ENCODE measurements around the gene CNN3. TPM values are rescaled to one million over a fixed set of nuclear protein-coding genes. Genes with fewer than 3 reads are reported as not detected.
A peak's percentile ranks its signal among the peaks of the same experiment; 100 is the strongest.

Gene CNN3
- total RNA-seq, 1 donor from 2014 or later, result 596 TPM

DNA sequence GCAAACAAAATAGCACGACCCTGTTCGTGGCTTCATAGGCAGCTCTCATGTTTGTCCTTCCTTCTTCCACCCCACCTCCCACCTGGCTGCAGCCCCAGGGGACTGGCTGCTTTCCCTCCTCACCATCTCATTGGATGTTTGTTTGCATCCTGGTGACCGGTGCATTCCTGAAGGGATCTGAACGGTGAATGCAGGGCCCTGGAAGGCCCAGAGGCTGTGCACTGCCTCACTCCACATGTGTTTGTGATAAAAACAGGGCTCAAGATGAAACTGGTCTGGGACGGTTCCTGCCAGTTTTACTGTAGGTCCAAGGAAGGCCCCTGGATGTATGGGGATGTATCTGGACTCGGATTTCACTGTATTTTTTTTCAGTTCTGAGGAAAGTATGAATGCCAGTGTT lies 42.8 kb downstream of the CNN3 start:
- DNase-seq (ENCODE audit: low spot score), result peak; percentile 15
- no peaks in the 10 kb centered on the region for H3K36me3 Mint-ChIP-seq (ENCODE audit: low read depth, unreplicated experiment)
- no peaks in the 10 kb centered on the region for H3K4me1 Mint-ChIP-seq (ENCODE audit: unreplicated experiment)
- no peaks in the 10 kb centered on the region for H3K9me3 Mint-ChIP-seq (ENCODE audit: unreplicated experiment)
- H3K27me3 Mint-ChIP-seq (ENCODE audit: unreplicated experiment), result peaks cover 7% of the 10 kb centered on the region
- TF ChIP-seq, protein P1, sequence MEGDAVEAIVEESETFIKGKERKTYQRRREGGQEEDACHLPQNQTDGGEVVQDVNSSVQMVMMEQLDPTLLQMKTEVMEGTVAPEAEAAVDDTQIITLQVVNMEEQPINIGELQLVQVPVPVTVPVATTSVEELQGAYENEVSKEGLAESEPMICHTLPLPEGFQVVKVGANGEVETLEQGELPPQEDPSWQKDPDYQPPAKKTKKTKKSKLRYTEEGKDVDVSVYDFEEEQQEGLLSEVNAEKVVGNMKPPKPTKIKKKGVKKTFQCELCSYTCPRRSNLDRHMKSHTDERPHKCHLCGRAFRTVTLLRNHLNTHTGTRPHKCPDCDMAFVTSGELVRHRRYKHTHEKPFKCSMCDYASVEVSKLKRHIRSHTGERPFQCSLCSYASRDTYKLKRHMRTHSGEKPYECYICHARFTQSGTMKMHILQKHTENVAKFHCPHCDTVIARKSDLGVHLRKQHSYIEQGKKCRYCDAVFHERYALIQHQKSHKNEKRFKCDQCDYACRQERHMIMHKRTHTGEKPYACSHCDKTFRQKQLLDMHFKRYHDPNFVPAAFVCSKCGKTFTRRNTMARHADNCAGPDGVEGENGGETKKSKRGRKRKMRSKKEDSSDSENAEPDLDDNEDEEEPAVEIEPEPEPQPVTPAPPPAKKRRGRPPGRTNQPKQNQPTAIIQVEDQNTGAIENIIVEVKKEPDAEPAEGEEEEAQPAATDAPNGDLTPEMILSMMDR (IDR thresholded peaks at IDR 0.05; ENCODE audit: unreplicated experiment), result no peak
- no peak overlapping the region for H3K4me3 Mint-ChIP-seq (ENCODE audit: unreplicated experiment)
- no peak overlapping the region for H3K27ac Mint-ChIP-seq (ENCODE audit: unreplicated experiment)

DNA sequence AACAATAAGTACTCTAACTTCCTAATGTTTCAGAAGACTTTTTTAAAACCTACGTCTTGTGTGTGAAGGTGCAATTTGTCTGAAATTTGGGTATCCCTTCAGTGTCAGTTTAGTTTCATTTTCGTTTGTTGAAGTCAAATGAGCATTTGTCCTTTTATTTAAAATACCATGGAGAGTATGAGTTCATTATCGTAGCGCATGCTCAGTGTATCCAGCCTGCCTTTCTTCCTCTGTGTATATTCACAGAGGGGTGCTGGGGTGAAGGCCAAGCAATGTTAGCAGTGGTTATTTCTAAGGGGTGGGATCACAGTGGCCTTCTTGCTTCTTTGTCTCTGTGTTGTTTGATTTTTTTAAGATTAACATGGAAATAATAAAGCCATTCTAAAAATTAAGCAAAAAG lies 43.2 kb downstream of the CNN3 start:
- Mint-ChIP-seq H3K27ac (ENCODE audit: unreplicated experiment) (no peak overlapping the region), H3K4me1 (ENCODE audit: unreplicated experiment) (no peaks in the 10 kb centered on the region), H3K9me3 (ENCODE audit: unreplicated experiment) (no peaks in the 10 kb centered on the region), H3K4me3 (ENCODE audit: unreplicated experiment) (no peak overlapping the region), H3K36me3 (ENCODE audit: low read depth, unreplicated experiment) (no peaks in the 10 kb centered on the region), H3K27me3 (ENCODE audit: unreplicated experiment) (peaks cover 7% of the 10 kb centered on the region)
- DNase-seq (ENCODE audit: low spot score), result no peak
- TF ChIP-seq, protein P1 (IDR thresholded peaks at IDR 0.05; ENCODE audit: unreplicated experiment), result no peak

DNA sequence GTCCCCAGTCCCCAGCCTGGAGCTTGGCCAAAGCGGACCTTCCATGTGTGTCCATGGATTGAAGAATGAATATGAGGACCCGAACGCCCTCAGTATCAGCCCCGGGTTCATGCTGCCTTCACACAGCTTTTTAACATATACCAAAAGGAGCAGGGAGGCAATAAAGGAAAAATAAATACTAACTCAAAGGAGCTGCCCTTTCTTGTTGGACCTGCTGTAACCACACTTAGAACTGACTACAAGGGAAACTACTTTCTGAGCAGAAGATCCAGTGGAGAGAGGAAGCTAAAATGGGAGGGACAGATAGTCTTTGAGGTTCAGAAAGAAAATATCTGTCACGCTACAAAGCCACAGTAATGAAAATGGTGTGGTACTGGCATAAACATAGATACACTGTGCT lies 48.6 kb downstream of the CNN3 start:
- Mint-ChIP-seq H3K27me3 (ENCODE audit: unreplicated experiment) (no peaks in the 10 kb centered on the region), H3K27ac (ENCODE audit: unreplicated experiment) (no peak overlapping the region), H3K9me3 (ENCODE audit: unreplicated experiment) (no peaks in the 10 kb centered on the region), H3K36me3 (ENCODE audit: low read depth, unreplicated experiment) (no peaks in the 10 kb centered on the region), H3K4me1 (ENCODE audit: unreplicated experiment) (peaks cover 3% of the 10 kb centered on the region), H3K4me3 (ENCODE audit: unreplicated experiment) (no peak overlapping the region)
- TF ChIP-seq, protein P1 (IDR thresholded peaks at IDR 0.05; ENCODE audit: unreplicated experiment), result no peak
- DNase-seq (ENCODE audit: low spot score), result no peak

DNA sequence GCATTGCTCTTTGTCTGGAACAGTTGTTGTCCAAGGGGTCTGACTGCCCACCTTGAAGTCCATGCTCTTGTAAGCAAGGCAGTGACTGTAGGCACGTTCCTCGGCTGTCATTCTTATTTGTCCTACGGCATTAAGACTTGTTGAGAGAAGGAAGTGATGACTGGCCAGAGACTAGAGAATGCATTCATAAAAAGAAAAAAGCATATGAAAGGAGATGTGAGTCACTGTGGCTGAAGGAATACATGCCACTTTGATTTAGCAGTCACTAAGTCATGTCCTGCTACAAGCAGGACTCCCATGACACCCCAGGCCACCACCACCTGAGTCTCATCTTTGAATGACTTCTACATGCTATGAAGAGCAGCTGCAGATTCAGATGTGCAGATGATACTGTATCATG lies 50.5 kb downstream of the CNN3 start:
- DNase-seq (ENCODE audit: low spot score), result no peak
- Mint-ChIP-seq H3K4me3 (ENCODE audit: unreplicated experiment) (no peak overlapping the region), H3K27ac (ENCODE audit: unreplicated experiment) (no peak overlapping the region), H3K4me1 (ENCODE audit: unreplicated experiment) (peaks cover 3% of the 10 kb centered on the region), H3K9me3 (ENCODE audit: unreplicated experiment) (no peaks in the 10 kb centered on the region), H3K27me3 (ENCODE audit: unreplicated experiment) (no peaks in the 10 kb centered on the region), H3K36me3 (ENCODE audit: low read depth, unreplicated experiment) (no peaks in the 10 kb centered on the region)
- TF ChIP-seq, protein P1 (IDR thresholded peaks at IDR 0.05; ENCODE audit: unreplicated experiment), result no peak

DNA sequence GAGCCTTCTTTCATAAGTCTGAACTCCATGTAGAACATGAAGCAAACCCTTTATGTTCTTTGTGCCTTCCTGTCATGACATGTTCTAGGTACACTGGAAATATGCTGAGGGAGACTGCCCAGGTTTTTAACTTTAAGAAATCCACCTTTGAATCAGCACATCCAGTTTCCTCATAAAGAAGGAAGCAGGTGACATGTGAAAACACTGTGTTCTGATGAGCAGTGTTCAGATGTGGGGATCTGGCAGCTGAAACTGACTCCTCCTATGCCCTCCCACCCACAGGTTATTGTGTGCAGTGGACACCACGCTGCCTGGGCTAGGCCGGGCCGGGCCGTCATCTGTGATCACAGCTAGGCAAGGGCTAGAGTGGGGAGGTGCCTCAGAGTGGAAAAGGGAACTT lies 51.1 kb downstream of the CNN3 start:
- Mint-ChIP-seq H3K4me1 (ENCODE audit: unreplicated experiment) (peaks cover 3% of the 10 kb centered on the region), H3K36me3 (ENCODE audit: low read depth, unreplicated experiment) (no peaks in the 10 kb centered on the region), H3K27me3 (ENCODE audit: unreplicated experiment) (no peaks in the 10 kb centered on the region), H3K4me3 (ENCODE audit: unreplicated experiment) (no peak overlapping the region), H3K27ac (ENCODE audit: unreplicated experiment) (no peak overlapping the region), H3K9me3 (ENCODE audit: unreplicated experiment) (no peaks in the 10 kb centered on the region)
- no peak for DNase-seq (ENCODE audit: low spot score)
- TF ChIP-seq, protein P1 (IDR thresholded peaks at IDR 0.05; ENCODE audit: unreplicated experiment), result no peak

Measured in endothelial cell (in vitro differentiated cells).